CD4-positive, alpha-beta T cell treated with Interleukin-6 for 4 hours (primary cell): ENCODE data around the gene VAV1.
A peak's percentile ranks its signal among the peaks of the same experiment; 100 is the strongest.

Experiments used
- DNase-seq: peaks from one replicate; pipeline ENCODE4 v3.0.0-alpha.2; 2020; ENCODE audit warnings: mixed read lengths

The VAV1 gene

GRCh38 chr19:6772028-6772865, at the start of gene VAV1:
VAV1 (plus strand) TSS chr19:6772708; CDS start chr19:6772808, 100 bp downstream.
- DNase-seq = peak; percentile 92

- no peak for DNase-seq
These were observed 49.3 kb upstream of the VAV1 start for GRCh38 chr19:6723108-6723618.

GRCh38 chr19:6723738-6724137, 48.8 kb upstream of the VAV1 start:
- DNase-seq = no peak

DNA sequence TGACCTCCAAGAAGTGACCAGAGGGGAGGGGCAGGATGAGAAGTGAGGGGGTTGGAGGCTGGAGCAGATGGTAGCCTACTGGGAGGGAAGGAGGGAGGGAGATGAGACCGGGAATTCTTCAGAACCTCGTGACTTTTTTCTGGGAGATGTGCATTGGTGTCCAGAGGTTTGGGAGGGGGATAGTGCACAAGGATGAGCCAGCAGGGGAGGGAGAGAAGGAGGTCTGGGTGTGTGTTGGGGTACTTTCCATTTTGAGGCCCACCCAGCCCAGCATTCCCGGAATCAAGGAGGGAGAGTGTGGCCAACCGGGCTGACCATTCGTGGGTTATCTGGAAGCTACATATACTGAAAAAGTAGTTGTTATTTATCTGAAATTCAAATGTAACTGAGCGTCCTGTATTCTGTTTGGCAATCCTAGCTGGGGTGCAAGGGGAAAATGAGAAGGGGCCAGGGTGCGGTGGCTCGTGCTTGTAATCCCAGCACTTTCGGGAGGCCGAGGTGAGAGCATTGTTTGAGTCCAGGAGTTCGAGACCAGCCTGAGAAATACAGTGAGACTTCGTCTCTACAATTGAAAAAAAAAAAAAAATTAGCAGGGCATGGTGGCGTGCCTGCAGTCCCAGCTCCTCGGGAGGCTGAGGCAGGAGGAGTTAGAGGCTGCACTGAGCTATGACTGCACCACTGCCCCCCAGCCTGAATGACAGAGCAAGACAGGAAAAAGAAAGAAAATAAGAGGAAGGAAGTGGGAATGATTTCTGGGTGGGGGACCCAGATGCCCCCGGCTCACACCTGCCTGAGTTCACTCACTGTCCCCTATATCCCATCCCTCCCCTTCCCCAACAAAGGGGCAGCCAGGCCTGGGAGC, 47.6 kb upstream of the VAV1 start:
- no peak for DNase-seq

DNA sequence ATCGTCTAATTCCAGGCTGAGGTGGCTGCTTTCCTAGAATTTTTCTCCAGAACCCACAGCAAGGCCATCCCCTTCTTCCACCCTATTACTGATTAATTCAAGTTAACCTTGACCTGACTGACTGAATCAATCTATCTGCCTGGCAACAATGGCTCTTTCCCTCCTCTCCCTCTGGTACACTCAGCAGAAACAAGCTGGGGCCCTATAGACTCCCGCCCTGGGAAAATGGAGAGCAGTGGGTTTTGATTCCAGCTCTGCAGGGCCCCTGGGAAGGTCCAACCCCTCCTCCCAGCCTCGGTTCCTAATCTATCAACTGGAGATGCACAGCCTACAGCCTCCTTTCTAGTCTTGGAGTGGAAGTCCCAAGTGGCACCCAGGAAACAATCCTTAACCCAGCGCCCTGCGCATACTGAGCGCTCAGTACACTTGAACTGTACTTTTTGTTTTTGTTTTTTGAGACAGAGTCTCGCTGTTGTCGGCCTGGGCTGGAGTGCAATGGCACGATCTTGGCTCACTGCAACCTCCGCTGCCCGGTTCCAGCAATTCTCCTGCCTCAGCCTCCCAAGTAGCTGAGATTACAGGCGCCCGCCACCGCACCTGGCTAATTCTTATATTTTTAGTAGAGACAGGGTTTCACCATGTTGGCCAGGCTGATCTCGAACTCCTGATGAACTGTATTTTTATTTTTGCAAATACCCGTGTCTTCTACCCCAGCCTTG, 46.8 kb upstream of the VAV1 start:
- DNase-seq = no peak

GRCh38 chr19:6728346-6728745, 44.2 kb upstream of the VAV1 start:
- DNase-seq = no peak

GRCh38 chr19:6729573-6730152, 42.8 kb upstream of the VAV1 start:
- no peak for DNase-seq

- DNase-seq = no peak
These were observed 42.2 kb upstream of the VAV1 start for GRCh38 chr19:6730153-6730804.

- DNase-seq = no peak
These were observed 41.4 kb upstream of the VAV1 start for GRCh38 chr19:6730941-6731670.

DNA sequence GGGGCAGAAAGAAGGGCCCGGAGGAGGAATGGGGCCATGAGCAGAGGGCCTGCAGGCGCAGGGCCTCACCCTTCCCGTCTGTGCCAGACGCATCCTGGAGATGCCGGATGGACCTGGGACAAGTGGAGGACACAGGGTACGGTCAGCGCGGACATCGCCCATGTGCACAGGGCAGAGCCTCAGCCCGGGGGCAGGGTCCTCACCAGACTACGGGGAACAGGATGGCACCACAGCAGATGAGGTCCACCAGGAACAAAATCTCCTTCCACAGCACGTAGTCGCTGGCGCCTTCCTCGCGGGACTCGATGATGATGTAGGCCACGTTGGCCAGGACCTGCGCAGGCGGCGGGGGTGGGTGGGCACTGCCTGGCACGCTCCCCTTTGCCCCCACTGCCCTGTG, 40.7 kb upstream of the VAV1 start:
- no peak for DNase-seq

DNA sequence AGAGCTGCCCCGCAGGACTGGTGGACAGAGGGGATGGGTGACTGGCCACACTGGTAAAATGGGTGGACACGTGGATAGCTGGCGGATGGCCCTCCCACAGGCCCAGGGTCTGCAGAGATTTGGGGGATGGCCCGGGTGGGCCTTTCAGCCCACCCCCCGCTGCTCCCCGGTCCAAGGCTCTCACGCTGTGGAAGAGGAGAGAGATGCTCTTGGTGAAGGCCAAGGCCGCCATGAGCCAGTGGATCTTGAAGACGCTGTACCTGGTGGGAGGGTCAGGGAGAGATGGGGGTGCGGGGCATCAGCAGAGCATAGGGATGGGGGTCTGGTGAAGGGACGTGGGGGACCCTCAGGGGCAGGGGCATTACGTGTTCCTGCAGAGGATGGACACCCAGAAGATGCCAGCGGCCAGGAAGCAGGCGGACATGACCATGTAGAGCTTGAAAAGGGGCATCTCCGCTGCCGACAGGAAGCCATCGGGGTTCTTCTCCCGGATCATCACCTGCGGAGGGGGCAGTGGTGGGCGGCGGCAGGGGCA, 39.6 kb upstream of the VAV1 start:
- no peak for DNase-seq

- DNase-seq = no peak
These were observed 39.0 kb upstream of the VAV1 start for GRCh38 chr19:6733338-6734095.

DNA sequence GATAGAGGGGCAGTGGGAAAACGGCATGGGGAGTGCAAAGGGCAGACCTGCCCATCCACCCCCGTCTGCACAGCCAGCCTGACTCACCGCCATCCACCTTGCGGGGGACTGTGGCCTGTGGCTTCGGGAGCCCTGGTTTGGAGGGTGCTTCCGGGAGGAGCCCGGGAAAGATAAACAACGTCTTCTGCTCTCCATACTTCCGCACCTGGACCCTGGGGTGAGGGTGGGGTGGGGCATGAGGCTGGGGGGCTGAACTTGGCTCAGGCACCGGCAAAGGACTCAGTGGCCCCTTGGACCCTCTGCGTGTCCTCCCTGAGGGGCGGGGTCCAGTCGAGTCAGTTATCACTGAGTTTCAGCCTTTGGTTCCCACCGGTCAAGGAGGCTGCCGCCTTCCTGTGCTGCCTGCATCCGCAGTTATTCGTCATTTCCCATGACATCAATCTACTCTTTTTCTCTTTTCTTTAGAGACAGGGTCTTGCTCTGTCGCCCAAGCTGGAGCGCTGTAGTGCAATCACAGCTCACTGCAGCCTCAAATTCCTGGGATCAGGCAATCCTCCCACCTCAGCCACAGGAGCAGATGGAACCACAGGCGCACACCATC, 38.3 kb upstream of the VAV1 start:
- no peak for DNase-seq

GRCh38 chr19:6735181-6735911, 37.2 kb upstream of the VAV1 start:
- no peak for DNase-seq

DNA sequence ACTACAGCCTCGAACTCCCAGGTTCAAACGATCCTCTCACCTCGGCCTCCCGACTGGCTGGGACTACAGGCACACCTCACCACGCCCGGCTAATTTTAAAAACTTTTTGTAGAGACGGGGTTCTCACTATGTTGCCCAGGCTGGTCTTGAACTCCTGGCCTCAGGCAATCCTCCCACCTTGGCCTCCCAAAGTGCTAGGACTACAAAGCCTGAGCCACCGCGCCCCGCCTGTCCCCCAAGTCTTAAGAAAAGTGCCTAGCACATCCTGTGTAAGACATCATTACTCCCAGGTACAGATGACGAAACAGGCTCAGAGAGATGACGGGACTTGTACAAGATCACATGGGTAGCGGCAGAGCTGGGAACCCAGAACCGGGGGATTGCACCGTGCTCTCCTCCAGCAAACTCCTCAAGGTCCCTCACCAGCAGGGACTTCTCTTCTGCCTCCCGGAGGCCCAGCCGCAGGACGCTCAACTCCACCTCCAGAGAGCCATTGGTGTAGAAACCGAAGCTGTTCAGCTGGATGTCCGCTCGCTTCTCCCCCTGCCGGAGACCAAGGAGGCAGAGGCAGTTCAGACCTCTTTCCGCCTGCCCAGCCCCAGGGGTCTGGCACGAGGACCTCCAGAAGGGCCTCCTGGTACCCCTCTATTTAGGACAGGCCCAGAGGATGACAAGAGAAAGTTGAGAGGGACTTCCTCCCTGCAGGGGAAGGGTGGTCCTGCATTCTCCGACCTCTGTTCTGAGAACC, 36.2 kb upstream of the VAV1 start:
- DNase-seq = peak; percentile 70

GRCh38 chr19:6736917-6737283, 35.6 kb upstream of the VAV1 start:
- no peak for DNase-seq

- peak; percentile 99 for DNase-seq
These were observed 35.1 kb upstream of the VAV1 start, which contains the start of gene GPR108 for GRCh38 chr19:6737284-6737872. GPR108 (minus strand) TSS chr19:6737580; CDS start chr19:6737576, 4 bp downstream.
